MM.1S (cell line): ENCODE measurements around the gene RIN2.

Source experiments
- CTCF ChIP-seq: fragments of 300-600 bp; sonication (generic); IDR thresholded peaks from 2 replicates; pipeline ENCODE4 v1.5.1; 2016; ENCODE audit warnings: antibody characterized with exemption, low read length, mixed read lengths
- EZH2 ChIP-seq: fragments of 300-600 bp; sonication (generic); optimal IDR thresholded peaks from 2 replicates; pipeline ENCODE3; 2017; ENCODE audit warnings: low read depth, mild to moderate bottlenecking, antibody characterized with exemption, low read length, mixed read lengths

DNA sequence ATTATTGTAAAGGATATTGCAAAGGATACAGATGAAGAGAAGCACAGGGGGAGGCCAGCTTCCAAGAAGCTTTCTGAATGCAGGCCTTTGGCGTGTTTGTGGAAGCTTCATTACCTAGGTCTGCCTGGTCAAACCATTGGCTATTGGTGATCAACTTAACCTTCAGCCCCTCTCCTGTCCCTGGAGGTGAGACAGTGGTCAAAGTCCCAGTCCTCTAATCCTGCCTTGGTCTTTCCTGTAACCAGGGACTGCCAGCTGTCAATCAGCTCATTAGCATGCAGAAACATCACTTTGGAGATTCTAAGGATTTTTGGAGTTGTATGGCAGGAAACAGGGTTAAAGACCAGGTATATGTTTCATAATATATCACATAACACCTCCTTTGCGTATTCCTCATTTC lies 13.0 kb downstream of the RIN2 start:
- TF ChIP-seq EZH2 = no peak
- no peak for TF ChIP-seq CTCF
